Endothelial cell of umbilical vein (primary cell): ENCODE measurements around the gene SUCLG1. TPM values are rescaled to one million over a fixed set of nuclear protein-coding genes. Genes with fewer than 3 reads are reported as not detected.

ENCODE experiments used
- BruUV-seq: library from RNA; stranded (reverse); fragments of 400-500 nt; replicated peaks from 2 replicates; lab custom pipeline; 2021; lab: Mats Ljungman, UMichigan
- CTCF ChIA-PET: fragments of 300-600, 350-600 bp; sonication (Branson Sonifier 250); formaldehyde crosslinking; loops from one replicate; lab custom pipeline; 2021; ENCODE audit warnings: antibody characterized with exemption, inconsistent platforms; lab: Charles Lee
- POLR2A ChIA-PET: fragments of 300-600, 350-600 bp; sonication (Branson Sonifier 250); formaldehyde crosslinking; loops from one replicate; lab custom pipeline; 2021; ENCODE audit warnings: antibody characterized with exemption, inconsistent platforms; lab: Charles Lee
- DNase-seq: peaks from one replicate; pipeline ENCODE4 v3.0.0-alpha.2; 2011; ENCODE audit warnings: low read depth, low spot score
- FAIRE-seq: peaks from 2 replicates; lab custom pipeline; 2011; peaks lifted over from hg19 to GRCh38; lab: Jason Lieb, UNC
- H2AFZ ChIP-seq: 2 replicates; pipeline ENCODE4 v1.6.0; 2012; ENCODE audit warnings: low read depth, low read length, control low read depth, inconsistent platforms
- H3K27ac ChIP-seq: 2 replicates; pipeline ENCODE4 v1.5.1; 2011; ENCODE audit warnings: low read depth, mild to moderate bottlenecking, control low read depth, low read length, moderate library complexity; ENCODE audit not compliant: insufficient read depth
- H3K27me3 ChIP-seq, 2 experiments: 2 replicates each; pipeline versions ENCODE4 v1.6.0 to v1.6.1; 2011; ENCODE audit warnings: low read length in 2 of 2, mixed read lengths in 1 of 2; ENCODE audit not compliant: control insufficient read depth in 2 of 2, insufficient read depth in 2 of 2
- H3K36me3 ChIP-seq, 2 experiments: 2 replicates in 1 of 2; 3 replicates in 1 of 2; pipeline ENCODE4 v1.5.1; 2011; ENCODE audit warnings: low read length in 2 of 2, mild to moderate bottlenecking in 1 of 2, moderate library complexity in 1 of 2; ENCODE audit not compliant: control insufficient read depth in 2 of 2, insufficient read depth in 2 of 2; ENCODE audit errors: extremely low read depth in 1 of 2
- H3K4me1 ChIP-seq: 3 replicates; pipeline ENCODE4 v1.5.1; 2011; ENCODE audit warnings: mild to moderate bottlenecking, low read length; ENCODE audit not compliant: control insufficient read depth, insufficient read depth; ENCODE audit errors: extremely low read depth
- H3K4me2 ChIP-seq: 2 replicates; pipeline ENCODE4 v1.6.1; 2011; ENCODE audit warnings: low read length, control low read depth, mixed read lengths; ENCODE audit not compliant: insufficient read depth
- H3K4me3 ChIP-seq, 3 experiments: fragments of 200-600 bp in 1 of 3; sonication (generic), shearing (Covaris generic) in 1 of 3; replicated peaks in 1 of 3; 2 replicates each; pipeline ENCODE4 v1.5.1; 2011 to 2016; ENCODE audit warnings: control low read depth in 3 of 3, low read length in 3 of 3, mild to moderate bottlenecking in 2 of 3, inconsistent platforms in 1 of 3, low read depth in 1 of 3, moderate library complexity in 1 of 3; ENCODE audit not compliant: insufficient read depth in 1 of 3
- H3K79me2 ChIP-seq: 2 replicates; pipeline ENCODE4 v1.6.0; 2012; ENCODE audit warnings: low read length, inconsistent platforms; ENCODE audit not compliant: control insufficient read depth, insufficient read depth
- H3K9ac ChIP-seq: replicated peaks from 2 replicates; pipeline ENCODE3; 2011; ENCODE audit warnings: low read length, control low read depth; ENCODE audit not compliant: insufficient read depth; ENCODE audit errors: extremely low read depth
- H3K9me1 ChIP-seq: replicated peaks from 3 replicates; pipeline ENCODE4 v1.6.0; 2011; ENCODE audit warnings: mild to moderate bottlenecking, low read length; ENCODE audit not compliant: control insufficient read depth, insufficient read depth; ENCODE audit errors: extremely low read depth
- H3K9me3 ChIP-seq: replicated peaks from 2 replicates; pipeline ENCODE4 v1.5.1; 2012; ENCODE audit warnings: low read length, inconsistent platforms; ENCODE audit not compliant: control insufficient read depth, insufficient read depth
- H4K20me1 ChIP-seq: replicated peaks from 2 replicates; pipeline ENCODE3; 2011; ENCODE audit warnings: mild to moderate bottlenecking, low read length; ENCODE audit not compliant: control insufficient read depth, insufficient read depth; ENCODE audit errors: extremely low read depth
- CTCF ChIP-seq, 2 donors: IDR thresholded peaks; 1 replicate in 1 of 2; 2 replicates in 1 of 2; pipeline ENCODE4 v1.5.1; 2011; ENCODE audit warnings: low read length in 2 of 2, mild to moderate bottlenecking in 2 of 2, moderate library complexity in 2 of 2, control low read depth in 1 of 2, inconsistent platforms in 1 of 2, low read depth in 1 of 2; ENCODE audit not compliant: insufficient read depth in 1 of 2; ENCODE audit errors: extremely low read depth in 1 of 2
- EZH2 ChIP-seq: IDR thresholded peaks from 2 replicates; pipeline ENCODE4 v1.6.1; 2012; ENCODE audit warnings: borderline replicate concordance, low read depth, mild to moderate bottlenecking, moderate library complexity, low read length, inconsistent platforms; ENCODE audit not compliant: severe bottlenecking
- FOS ChIP-seq: IDR thresholded peaks from 2 replicates; pipeline ENCODE4 v1.6.1; 2011; ENCODE audit warnings: mild to moderate bottlenecking, low read length, moderate library complexity, borderline replicate concordance; ENCODE audit not compliant: insufficient read depth
- GATA2 ChIP-seq: IDR thresholded peaks from 2 replicates; pipeline ENCODE4 v1.7.0; 2011; ENCODE audit warnings: low read depth, mild to moderate bottlenecking, moderate library complexity, mixed read lengths, low read length; ENCODE audit not compliant: insufficient read length, insufficient read depth
- JUN ChIP-seq: IDR thresholded peaks from 2 replicates; pipeline ENCODE4 v1.6.1; 2011; ENCODE audit warnings: borderline replicate concordance, low read depth; ENCODE audit not compliant: insufficient read length, insufficient read depth
- MAX ChIP-seq: IDR thresholded peaks from 2 replicates; pipeline ENCODE4 v1.6.1; 2011; ENCODE audit not compliant: insufficient read depth, insufficient read length
- MYC ChIP-seq: IDR thresholded peaks from one replicate; pipeline ENCODE4 v1.6.1; 2011; ENCODE audit warnings: mild to moderate bottlenecking, low read depth, low read length
- POLR2A ChIP-seq: IDR thresholded peaks from 2 replicates; pipeline ENCODE4 v1.6.1; 2012; ENCODE audit warnings: low read depth, mild to moderate bottlenecking, control low read depth, low read length
- POLR2AphosphoS5 ChIP-seq: IDR thresholded peaks from 2 replicates; pipeline ENCODE4 v1.6.1; 2012; ENCODE audit warnings: low read depth, mild to moderate bottlenecking, control low read depth, low read length, moderate library complexity; ENCODE audit not compliant: insufficient read depth
- dilution Hi-C: fragments of 300-500 bp; cut with MboI; formaldehyde crosslinking; loops from one replicate; pipeline ENCODE4 v1.15.0; 2019; ENCODE audit warnings: low sequenced_read_pairs; ENCODE audit not compliant: extremely low pct_ligation_motif_present
- intact Hi-C: fragments of 100-400 bp; cut with micrococcal nuclease; formaldehyde crosslinking; loops from one replicate; pipeline ENCODE4 v1.10.0; 2022
- polyA plus RNA-seq, 4 experiments: library from polyadenylated mRNA; depleted of rRNA in 3 of 4; stranded (reverse) in 3 of 4; unstranded in 1 of 4; fragments of >200 nt; gene quantifications; 2 replicates each; pipeline versions ENCODE4 v1.2.1 to v1.2.3, GENCODE V29; 2011 to 2012; ENCODE audit warnings: missing spikeins in 1 of 4
- total RNA-seq: library from RNA; stranded (reverse); gene quantifications from 2 replicates; pipeline ENCODE4 v1.2.3, GENCODE V29; 2021

SUCLG1 gene
- total and polyA plus RNA-seq, 2 donors (not counting 3 experiments of a cell fraction or from before 2014, with no cell fraction given) = 31.7 to 59.2 TPM

- Histone ChIP-seq H3K4me2 (no peak overlapping the region), H3K79me2 (no peaks in the 10 kb centered on the region), H3K27ac (no peak overlapping the region), H3K36me3 (no peaks in the 10 kb centered on the region), H3K9me1 (no peaks in the 10 kb centered on the region), H3K4me3 (no peak overlapping the region), H2AFZ (no peak overlapping the region), H3K9ac (no peak overlapping the region), H3K9me3 (no peaks in the 10 kb centered on the region), H3K27me3 (peaks cover 0 to 3% of the 10 kb centered on the region in 2 experiments), H3K4me1 (no peaks in the 10 kb centered on the region), H4K20me1 (no peaks in the 10 kb centered on the region)
- no peak for FAIRE-seq
- CTCF ChIA-PET = interaction anchor here (0.8 kb wide), 1 partner anchor 11 kb away, joined by 3 read pairs; no protein-coding TSS in a partner anchor
- no TSS peak for BruUV-seq
- dilution Hi-C loops (no loop called here), intact Hi-C loops (no loop called here)
- TF ChIP-seq FOS (no peak), GATA2 (no peak), MAX (no peak), POLR2A (no peak), EZH2 (no peak), POLR2AphosphoS5 (no peak), MYC (no peak), CTCF (IDR thresholded peaks at IDR 0.05; ENCODE audit: extremely low read depth in 1 of 2, insufficient read depth in 1 of 2, low read depth in 1 of 2, low read length in 2 of 2) (no peak), JUN (no peak)
- POLR2A ChIA-PET = interaction anchor here (0.6 kb wide), 1 partner anchor 619 kb away, joined by 3 read pairs; no protein-coding TSS in a partner anchor
- no peak for DNase-seq
Observed at GRCh38 chr2:84486441-84487115, 27.5 kb upstream of the SUCLG1 start.
